OCI-LY3 (cell line): ENCODE measurements around the gene CA5B.
"Not testable (repeated sequence)": the region's sequence is repeated elsewhere in the genome, so short reads cannot be mapped to it uniquely, and the experiment has no call there.

Experiments
- H2AFZ ChIP-seq: fragments of 200-600, 300-600 bp; shearing (Covaris generic); 2 replicates; pipeline ENCODE4 v1.6.0; 2014; ENCODE audit warnings: antibody characterized with exemption, low read depth, low read length
- H3K27ac ChIP-seq: fragments of 200-600, 300-600 bp; sonication (generic); 2 replicates; pipeline ENCODE4 v1.5.1; 2014; ENCODE audit warnings: mild to moderate bottlenecking, low read length, moderate library complexity, mixed read lengths
- H3K27me3 ChIP-seq: fragments of 200-600, 300-600 bp; sonication (generic); 2 replicates; pipeline ENCODE4 v1.6.1; 2014; ENCODE audit warnings: low read depth, low read length, mixed read lengths
- H3K36me3 ChIP-seq: fragments of 200-600, 300-600 bp; sonication (generic); replicated peaks from 2 replicates; pipeline ENCODE3; 2014; ENCODE audit warnings: low read depth, low read length, mixed read lengths
- H3K4me1 ChIP-seq: fragments of 300-600, 200-600 bp; sonication (generic); 2 replicates; pipeline ENCODE4 v1.6.1; 2014; ENCODE audit warnings: low read length, mixed read lengths
- H3K4me2 ChIP-seq: fragments of 200-600, 300-600 bp; sonication (generic); 2 replicates; pipeline ENCODE4 v1.6.1; 2014; ENCODE audit warnings: low read length, mixed read lengths
- H3K4me3 ChIP-seq: fragments of 300-600, 200-600 bp; sonication (generic); 2 replicates; pipeline ENCODE4 v1.5.1; 2014; ENCODE audit warnings: antibody characterized with exemption, mild to moderate bottlenecking, low read length, moderate library complexity
- H3K79me2 ChIP-seq: fragments of 300-600, 200-600 bp; shearing (Covaris generic); 2 replicates; pipeline ENCODE4 v1.6.1; 2014; ENCODE audit warnings: mild to moderate bottlenecking, low read length, mixed read lengths
- H3K9ac ChIP-seq: fragments of 300-600, 200-600 bp; shearing (Covaris generic); 2 replicates; pipeline ENCODE4 v1.6.0; 2014; ENCODE audit warnings: mild to moderate bottlenecking, low read length, moderate library complexity
- H3K9me3 ChIP-seq: fragments of 200-600, 300-600 bp; shearing (Covaris generic); 2 replicates; pipeline ENCODE4 v1.6.1; 2014; ENCODE audit warnings: low read length, mixed read lengths; ENCODE audit not compliant: insufficient read depth
- H4K20me1 ChIP-seq: fragments of 200-600, 300-600 bp; sonication (generic); 2 replicates; pipeline ENCODE4 v1.6.1; 2016; ENCODE audit warnings: low read length, mixed read lengths; ENCODE audit not compliant: insufficient read depth
- EZH2phosphoT487 ChIP-seq: fragments of 200-600 bp; shearing (Covaris generic); IDR thresholded peaks from 2 replicates; pipeline ENCODE4 v1.6.1; 2018; ENCODE audit warnings: antibody characterized with exemption, mixed run types, low read depth
- TF ChIP-seq, protein P1 (sequence below): fragments of 200-600, 300-600 bp; sonication (generic); IDR thresholded peaks from 2 replicates; pipeline ENCODE4 v1.5.1; 2014; ENCODE audit warnings: antibody characterized with exemption, low read length, low read depth

Gene CA5B

GRCh38 chrX:15820106-15821073 lies 82.3 kb downstream of the CA5B start:
- Histone ChIP-seq H3K79me2 (no peaks in the 10 kb centered on the region), H4K20me1 (no peaks in the 10 kb centered on the region), H3K27me3 (no peaks in the 10 kb centered on the region), H3K27ac (no peak overlapping the region), H3K4me3 (no peak overlapping the region), H3K9ac (no peak overlapping the region), H2AFZ (no peak overlapping the region), H3K4me2 (no peak overlapping the region), H3K4me1 (no peaks in the 10 kb centered on the region), H3K36me3 (peaks cover 25% of the 10 kb centered on the region), H3K9me3 (no peaks in the 10 kb centered on the region)
- no peak for TF ChIP-seq EZH2phosphoT487
- TF ChIP-seq, protein P1, sequence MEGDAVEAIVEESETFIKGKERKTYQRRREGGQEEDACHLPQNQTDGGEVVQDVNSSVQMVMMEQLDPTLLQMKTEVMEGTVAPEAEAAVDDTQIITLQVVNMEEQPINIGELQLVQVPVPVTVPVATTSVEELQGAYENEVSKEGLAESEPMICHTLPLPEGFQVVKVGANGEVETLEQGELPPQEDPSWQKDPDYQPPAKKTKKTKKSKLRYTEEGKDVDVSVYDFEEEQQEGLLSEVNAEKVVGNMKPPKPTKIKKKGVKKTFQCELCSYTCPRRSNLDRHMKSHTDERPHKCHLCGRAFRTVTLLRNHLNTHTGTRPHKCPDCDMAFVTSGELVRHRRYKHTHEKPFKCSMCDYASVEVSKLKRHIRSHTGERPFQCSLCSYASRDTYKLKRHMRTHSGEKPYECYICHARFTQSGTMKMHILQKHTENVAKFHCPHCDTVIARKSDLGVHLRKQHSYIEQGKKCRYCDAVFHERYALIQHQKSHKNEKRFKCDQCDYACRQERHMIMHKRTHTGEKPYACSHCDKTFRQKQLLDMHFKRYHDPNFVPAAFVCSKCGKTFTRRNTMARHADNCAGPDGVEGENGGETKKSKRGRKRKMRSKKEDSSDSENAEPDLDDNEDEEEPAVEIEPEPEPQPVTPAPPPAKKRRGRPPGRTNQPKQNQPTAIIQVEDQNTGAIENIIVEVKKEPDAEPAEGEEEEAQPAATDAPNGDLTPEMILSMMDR: no peak

DNA sequence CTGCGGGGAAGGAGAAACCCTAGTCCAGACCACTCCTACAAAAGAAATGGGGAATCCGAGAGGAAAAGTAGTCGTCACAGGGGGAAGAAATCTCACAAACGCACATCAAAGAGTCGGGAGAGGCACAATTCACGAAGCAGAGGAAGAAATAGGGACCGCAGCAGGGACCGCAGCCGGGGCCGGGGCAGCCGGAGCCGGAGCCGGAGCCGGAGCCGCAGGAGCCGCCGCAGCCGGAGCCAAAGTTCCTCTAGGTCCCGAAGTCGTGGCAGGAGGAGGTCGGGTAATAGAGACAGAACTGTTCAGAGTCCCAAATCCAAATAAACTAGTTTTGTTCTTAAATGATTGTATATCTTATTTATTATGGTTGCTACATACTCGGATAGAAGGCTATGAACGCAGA lies 84.9 kb downstream of the CA5B start:
- H3K36me3 ChIP-seq: peaks cover 22% of the 10 kb centered on the region
- TF ChIP-seq EZH2phosphoT487: no peak
- TF ChIP-seq, protein P1: no peak
- H3K79me2 ChIP-seq: no peaks in the 10 kb centered on the region
- H3K27me3 ChIP-seq: no peaks in the 10 kb centered on the region
- H3K27ac ChIP-seq: no peak overlapping the region
- H3K9ac ChIP-seq: no peak overlapping the region
- H3K4me1 ChIP-seq: no peaks in the 10 kb centered on the region
- H3K4me3 ChIP-seq: no peak overlapping the region
- H3K4me2 ChIP-seq: no peak overlapping the region
- H2AFZ ChIP-seq: no peak overlapping the region
- H4K20me1 ChIP-seq: no peaks in the 10 kb centered on the region
- H3K9me3 ChIP-seq: no peaks in the 10 kb centered on the region

DNA sequence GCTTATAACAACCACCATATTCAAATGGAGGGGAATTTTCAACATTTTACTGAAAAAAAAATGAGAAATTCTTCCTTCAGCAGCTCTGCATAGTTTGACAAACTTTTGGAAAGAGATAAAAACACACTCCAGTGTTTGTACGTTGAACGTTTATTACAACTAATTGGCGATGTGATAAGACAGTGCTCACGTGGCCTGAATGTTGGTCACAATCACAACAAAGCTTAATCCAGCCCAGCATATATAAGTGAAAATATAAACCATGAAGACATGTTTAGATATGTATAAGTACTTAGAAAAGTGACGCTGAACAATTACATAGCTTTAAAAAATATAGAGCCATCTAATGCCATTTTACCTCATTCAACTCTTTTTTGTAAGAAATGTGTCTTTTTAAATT lies 87.9 kb downstream of the CA5B start:
- Histone ChIP-seq H4K20me1 (no peaks in the 10 kb centered on the region), H3K4me2 (no peak overlapping the region), H3K4me3 (no peak overlapping the region), H3K4me1 (no peaks in the 10 kb centered on the region), H2AFZ (no peak overlapping the region), H3K9ac (no peak overlapping the region), H3K27ac (no peak overlapping the region), H3K36me3 (peaks cover 23% of the 10 kb centered on the region), H3K27me3 (no peaks in the 10 kb centered on the region), H3K9me3 (no peaks in the 10 kb centered on the region), H3K79me2 (no peaks in the 10 kb centered on the region)
- no peak for TF ChIP-seq EZH2phosphoT487
- TF ChIP-seq, protein P1: no peak

DNA sequence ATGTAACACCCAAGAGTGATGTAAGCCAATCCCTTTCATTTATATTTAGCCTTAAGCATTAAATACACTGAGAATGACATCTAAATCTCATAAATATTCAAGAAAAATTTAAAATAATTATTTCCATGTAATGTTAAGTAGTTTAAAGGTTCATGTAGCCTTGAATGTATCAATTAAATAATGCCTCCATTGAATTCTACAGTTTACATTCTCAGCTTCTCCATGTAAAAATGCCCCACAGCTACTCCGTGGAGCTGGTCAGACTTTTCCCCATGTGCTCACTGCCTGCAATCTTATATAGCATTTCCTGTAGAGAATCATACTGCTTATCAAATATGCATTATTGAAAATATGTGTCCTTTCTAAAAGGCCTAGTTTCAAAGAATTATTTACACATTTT lies 91.1 kb downstream of the CA5B start:
- no peak for TF ChIP-seq EZH2phosphoT487
- TF ChIP-seq, protein P1: no peak
- Histone ChIP-seq H3K27me3 (no peaks in the 10 kb centered on the region), H3K4me2 (no peak overlapping the region), H3K4me1 (no peaks in the 10 kb centered on the region), H2AFZ (no peak overlapping the region), H3K9ac (no peak overlapping the region), H3K36me3 (peaks cover 18% of the 10 kb centered on the region), H3K27ac (no peak overlapping the region), H4K20me1 (no peaks in the 10 kb centered on the region), H3K9me3 (no peaks in the 10 kb centered on the region), H3K4me3 (no peak overlapping the region), H3K79me2 (no peaks in the 10 kb centered on the region)

- H3K4me2 ChIP-seq, H3K9me3 ChIP-seq, H2AFZ ChIP-seq, H3K9ac ChIP-seq, H3K4me3 ChIP-seq, H3K27me3 ChIP-seq, H4K20me1 ChIP-seq, H3K4me1 ChIP-seq, H3K79me2 ChIP-seq, H3K27ac ChIP-seq: not testable (repeated sequence)
- peaks cover 18% of the 10 kb centered on the region for H3K36me3 ChIP-seq
Observed at GRCh38 chrX:15831347-15831746, 93.3 kb downstream of the CA5B start.
